ENCODE results near the gene ITPKB. TPM values are rescaled to one million over a fixed set of nuclear protein-coding genes. Genes with fewer than 3 reads are reported as not detected.

Gene ITPKB
- total and polyA plus RNA-seq, 2 experiments from 2014 or later, result 0.31 to 5.2 TPM

- Histone ChIP-seq H4K20me1 (replicated peaks; ENCODE audit: insufficient read depth) (0 out of 2 replicates have a peak, but pooled peaks cover 4% of the 10 kb centered on the region), H3K9me2 (ENCODE audit: insufficient read depth) (no peaks in the 10 kb centered on the region), H3K36me3 (ENCODE audit: insufficient read depth) (no peaks in the 10 kb centered on the region), H3K4me2 (no peak overlapping the region), H3K4me3 (no peak overlapping the region), H3F3A (replicated peaks; ENCODE audit: low read depth) (no peaks in the 10 kb centered on the region), H2AFZ (no peak overlapping the region), H3K27me3 (ENCODE audit: insufficient read depth) (peaks cover 64% of the 10 kb centered on the region), H3K4me1 (ENCODE audit: insufficient read depth) (peaks cover 32% of the 10 kb centered on the region), H3K27ac (ENCODE audit: low read depth) (no peak overlapping the region), H3K79me2 (replicated peaks; ENCODE audit: insufficient read depth) (no peaks in the 10 kb centered on the region)
- H3K4me3 Mint-ChIP-seq, result no peak overlapping the region
- peaks cover 34% of the 10 kb centered on the region for H3K27me3 Mint-ChIP-seq (ENCODE audit: insufficient read depth, low read depth, poor library complexity)
- no peak overlapping the region for H3K27ac Mint-ChIP-seq
- no peak for TF ChIP-seq STAT1 (IDR thresholded peaks at IDR 0.05; ENCODE audit: unreplicated experiment)
- TF ChIP-seq CTCF (conservative IDR thresholded peaks at IDR 0.05; ENCODE audit: low read depth in 2 of 2), result no peak
- no peak for TF ChIP-seq CREB1 (CRISPR knock-in tag; IDR thresholded peaks at IDR 0.05; ENCODE audit: low read depth)
- TF ChIP-seq NANOG (IDR thresholded peaks at IDR 0.05; ENCODE audit: borderline replicate concordance), result no peak
- TF ChIP-seq ZNF114 (CRISPR knock-in tag; IDR thresholded peaks at IDR 0.05), result no peak
- TF ChIP-seq JUNB (IDR thresholded peaks at IDR 0.05; ENCODE audit: unreplicated experiment), result no peak
- no peak for TF ChIP-seq EZH2 (IDR thresholded peaks at IDR 0.05; ENCODE audit: low read depth, unreplicated experiment)
- no peak for TF ChIP-seq EZH2phosphoT487 (IDR thresholded peaks at IDR 0.05; ENCODE audit: unreplicated experiment)
- no peak for TF ChIP-seq ZNF331 (CRISPR knock-in tag; IDR thresholded peaks at IDR 0.05; ENCODE audit: low read depth)
- TF ChIP-seq, protein P1, sequence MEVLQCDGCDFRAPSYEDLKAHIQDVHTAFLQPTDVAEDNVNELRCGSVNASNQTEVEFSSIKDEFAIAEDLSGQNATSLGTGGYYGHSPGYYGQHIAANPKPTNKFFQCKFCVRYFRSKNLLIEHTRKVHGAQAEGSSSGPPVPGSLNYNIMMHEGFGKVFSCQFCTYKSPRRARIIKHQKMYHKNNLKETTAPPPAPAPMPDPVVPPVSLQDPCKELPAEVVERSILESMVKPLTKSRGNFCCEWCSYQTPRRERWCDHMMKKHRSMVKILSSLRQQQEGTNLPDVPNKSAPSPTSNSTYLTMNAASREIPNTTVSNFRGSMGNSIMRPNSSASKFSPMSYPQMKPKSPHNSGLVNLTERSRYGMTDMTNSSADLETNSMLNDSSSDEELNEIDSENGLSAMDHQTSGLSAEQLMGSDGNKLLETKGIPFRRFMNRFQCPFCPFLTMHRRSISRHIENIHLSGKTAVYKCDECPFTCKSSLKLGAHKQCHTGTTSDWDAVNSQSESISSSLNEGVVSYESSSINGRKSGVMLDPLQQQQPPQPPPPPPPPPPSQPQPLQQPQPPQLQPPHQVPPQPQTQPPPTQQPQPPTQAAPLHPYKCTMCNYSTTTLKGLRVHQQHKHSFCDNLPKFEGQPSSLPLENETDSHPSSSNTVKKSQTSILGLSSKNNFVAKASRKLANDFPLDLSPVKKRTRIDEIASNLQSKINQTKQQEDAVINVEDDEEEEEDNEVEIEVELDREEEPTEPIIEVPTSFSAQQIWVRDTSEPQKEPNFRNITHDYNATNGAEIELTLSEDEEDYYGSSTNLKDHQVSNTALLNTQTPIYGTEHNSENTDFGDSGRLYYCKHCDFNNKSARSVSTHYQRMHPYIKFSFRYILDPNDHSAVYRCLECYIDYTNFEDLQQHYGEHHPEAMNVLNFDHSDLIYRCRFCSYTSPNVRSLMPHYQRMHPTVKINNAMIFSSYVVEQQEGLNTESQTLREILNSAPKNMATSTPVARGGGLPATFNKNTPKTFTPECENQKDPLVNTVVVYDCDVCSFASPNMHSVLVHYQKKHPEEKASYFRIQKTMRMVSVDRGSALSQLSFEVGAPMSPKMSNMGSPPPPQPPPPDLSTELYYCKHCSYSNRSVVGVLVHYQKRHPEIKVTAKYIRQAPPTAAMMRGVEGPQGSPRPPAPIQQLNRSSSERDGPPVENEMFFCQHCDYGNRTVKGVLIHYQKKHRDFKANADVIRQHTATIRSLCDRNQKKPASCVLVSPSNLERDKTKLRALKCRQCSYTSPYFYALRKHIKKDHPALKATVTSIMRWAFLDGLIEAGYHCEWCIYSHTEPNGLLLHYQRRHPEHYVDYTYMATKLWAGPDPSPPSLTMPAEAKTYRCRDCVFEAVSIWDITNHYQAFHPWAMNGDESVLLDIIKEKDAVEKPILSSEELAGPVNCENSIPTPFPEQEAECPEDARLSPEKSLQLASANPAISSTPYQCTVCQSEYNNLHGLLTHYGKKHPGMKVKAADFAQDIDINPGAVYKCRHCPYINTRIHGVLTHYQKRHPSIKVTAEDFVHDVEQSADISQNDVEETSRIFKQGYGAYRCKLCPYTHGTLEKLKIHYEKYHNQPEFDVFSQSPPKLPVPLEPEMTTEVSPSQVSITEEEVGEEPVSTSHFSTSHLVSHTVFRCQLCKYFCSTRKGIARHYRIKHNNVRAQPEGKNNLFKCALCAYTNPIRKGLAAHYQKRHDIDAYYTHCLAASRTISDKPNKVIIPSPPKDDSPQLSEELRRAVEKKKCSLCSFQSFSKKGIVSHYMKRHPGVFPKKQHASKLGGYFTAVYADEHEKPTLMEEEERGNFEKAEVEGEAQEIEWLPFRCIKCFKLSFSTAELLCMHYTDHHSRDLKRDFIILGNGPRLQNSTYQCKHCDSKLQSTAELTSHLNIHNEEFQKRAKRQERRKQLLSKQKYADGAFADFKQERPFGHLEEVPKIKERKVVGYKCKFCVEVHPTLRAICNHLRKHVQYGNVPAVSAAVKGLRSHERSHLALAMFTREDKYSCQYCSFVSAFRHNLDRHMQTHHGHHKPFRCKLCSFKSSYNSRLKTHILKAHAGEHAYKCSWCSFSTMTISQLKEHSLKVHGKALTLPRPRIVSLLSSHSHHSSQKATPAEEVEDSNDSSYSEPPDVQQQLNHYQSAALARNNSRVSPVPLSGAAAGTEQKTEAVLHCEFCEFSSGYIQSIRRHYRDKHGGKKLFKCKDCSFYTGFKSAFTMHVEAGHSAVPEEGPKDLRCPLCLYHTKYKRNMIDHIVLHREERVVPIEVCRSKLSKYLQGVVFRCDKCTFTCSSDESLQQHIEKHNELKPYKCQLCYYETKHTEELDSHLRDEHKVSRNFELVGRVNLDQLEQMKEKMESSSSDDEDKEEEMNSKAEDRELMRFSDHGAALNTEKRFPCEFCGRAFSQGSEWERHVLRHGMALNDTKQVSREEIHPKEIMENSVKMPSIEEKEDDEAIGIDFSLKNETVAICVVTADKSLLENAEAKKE (CRISPR knock-in tag; IDR thresholded peaks at IDR 0.05), result no peak
- TF ChIP-seq REST (IDR thresholded peaks at IDR 0.05; ENCODE audit: unreplicated experiment), result no peak
- TF ChIP-seq POLR2AphosphoS5 (IDR thresholded peaks at IDR 0.05; ENCODE audit: low read depth), result no peak
- TF ChIP-seq, protein P2, sequence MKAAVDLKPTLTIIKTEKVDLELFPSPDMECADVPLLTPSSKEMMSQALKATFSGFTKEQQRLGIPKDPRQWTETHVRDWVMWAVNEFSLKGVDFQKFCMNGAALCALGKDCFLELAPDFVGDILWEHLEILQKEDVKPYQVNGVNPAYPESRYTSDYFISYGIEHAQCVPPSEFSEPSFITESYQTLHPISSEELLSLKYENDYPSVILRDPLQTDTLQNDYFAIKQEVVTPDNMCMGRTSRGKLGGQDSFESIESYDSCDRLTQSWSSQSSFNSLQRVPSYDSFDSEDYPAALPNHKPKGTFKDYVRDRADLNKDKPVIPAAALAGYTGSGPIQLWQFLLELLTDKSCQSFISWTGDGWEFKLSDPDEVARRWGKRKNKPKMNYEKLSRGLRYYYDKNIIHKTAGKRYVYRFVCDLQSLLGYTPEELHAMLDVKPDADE (IDR thresholded peaks at IDR 0.05), result no peak
- no peaks in the 10 kb centered on the region for H3K9me3 Mint-ChIP-seq
- no peaks in the 10 kb centered on the region for H3K36me3 Mint-ChIP-seq (ENCODE audit: low read depth)
- DNase-seq (ENCODE audit: low spot score), result no peak
- H3K4me1 Mint-ChIP-seq, result peaks cover 25% of the 10 kb centered on the region
- ATAC-seq, result no peak
Measured at GRCh38 chr1:226734611-226735153, 4.4 kb downstream of the ITPKB start.

Data from GM23338 (cell line).